ENCODE results near the gene SPACA4.

- TF ChIP-seq EZH2 (IDR thresholded peaks at IDR 0.05; ENCODE audit: low read depth): no peak
- TF ChIP-seq CTCF (conservative IDR thresholded peaks at IDR 0.05): no peak
These were observed 9.7 kb upstream of the SPACA4 start for GRCh38 chr19:48596679-48597465.
